ENCODE results near the gene USP21. TPM values are rescaled to one million over a fixed set of nuclear protein-coding genes. Genes with fewer than 3 reads are reported as not detected.

USP21 gene
- total RNA-seq, 1 donor from 2014 or later = 31.9 TPM

GRCh38 chr1:161206411-161207140, 47.3 kb downstream of the USP21 start:
- Histone ChIP-seq H3K27me3 (no peaks in the 10 kb centered on the region), H3K9me3 (no peaks in the 10 kb centered on the region), H3K27ac (peak overlapping the region; percentile 55 to 68), H3K36me3 (peaks cover 43 to 60% of the 10 kb centered on the region in 2 donors), H3K4me3 (no peak overlapping the region), H3K4me1 (peaks cover 5 to 11% of the 10 kb centered on the region in 2 donors)
- TF ChIP-seq, protein P1, sequence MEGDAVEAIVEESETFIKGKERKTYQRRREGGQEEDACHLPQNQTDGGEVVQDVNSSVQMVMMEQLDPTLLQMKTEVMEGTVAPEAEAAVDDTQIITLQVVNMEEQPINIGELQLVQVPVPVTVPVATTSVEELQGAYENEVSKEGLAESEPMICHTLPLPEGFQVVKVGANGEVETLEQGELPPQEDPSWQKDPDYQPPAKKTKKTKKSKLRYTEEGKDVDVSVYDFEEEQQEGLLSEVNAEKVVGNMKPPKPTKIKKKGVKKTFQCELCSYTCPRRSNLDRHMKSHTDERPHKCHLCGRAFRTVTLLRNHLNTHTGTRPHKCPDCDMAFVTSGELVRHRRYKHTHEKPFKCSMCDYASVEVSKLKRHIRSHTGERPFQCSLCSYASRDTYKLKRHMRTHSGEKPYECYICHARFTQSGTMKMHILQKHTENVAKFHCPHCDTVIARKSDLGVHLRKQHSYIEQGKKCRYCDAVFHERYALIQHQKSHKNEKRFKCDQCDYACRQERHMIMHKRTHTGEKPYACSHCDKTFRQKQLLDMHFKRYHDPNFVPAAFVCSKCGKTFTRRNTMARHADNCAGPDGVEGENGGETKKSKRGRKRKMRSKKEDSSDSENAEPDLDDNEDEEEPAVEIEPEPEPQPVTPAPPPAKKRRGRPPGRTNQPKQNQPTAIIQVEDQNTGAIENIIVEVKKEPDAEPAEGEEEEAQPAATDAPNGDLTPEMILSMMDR (IDR thresholded peaks at IDR 0.05) = no peak
- no peak for DNase-seq (ENCODE audit: low spot score in 2 of 2)
- intact Hi-C loops (cut with DNase I) = loop anchor here (10.0 kb wide), 2 partner anchors 162 to 538 kb away; partner anchors contain the start of genes DUSP12 and USF1

GRCh38 chr1:161207173-161207572, 47.9 kb downstream of the USP21 start:
- Histone ChIP-seq H3K4me1 (peaks cover 5 to 10% of the 10 kb centered on the region in 2 donors), H3K36me3 (peaks cover 48 to 66% of the 10 kb centered on the region in 2 donors), H3K9me3 (no peaks in the 10 kb centered on the region), H3K27me3 (no peaks in the 10 kb centered on the region), H3K4me3 (no peak overlapping the region), H3K27ac (peak overlapping the region; percentile 55 to 68)
- peak in 1 of 2 donors; percentile 77 for DNase-seq (ENCODE audit: low spot score in 2 of 2)
- TF ChIP-seq, protein P1 (IDR thresholded peaks at IDR 0.05) = no peak
- intact Hi-C loops (cut with DNase I) = loop anchor here (10.0 kb wide), 2 partner anchors 162 to 538 kb away; partner anchors contain the start of genes DUSP12 and USF1

- Histone ChIP-seq H3K4me3 (no peak overlapping the region), H3K36me3 (peaks cover 67 to 92% of the 10 kb centered on the region in 2 donors), H3K4me1 (no peaks in the 10 kb centered on the region), H3K27me3 (no peaks in the 10 kb centered on the region), H3K27ac (no peak overlapping the region), H3K9me3 (no peaks in the 10 kb centered on the region)
- TF ChIP-seq, protein P1 (IDR thresholded peaks at IDR 0.05) = peak; percentile 82 to 88 (median 84)
- peak in 1 of 2 donors; percentile 87 for DNase-seq (ENCODE audit: low spot score in 2 of 2)
- intact Hi-C loops (cut with DNase I) = loop anchor here (10.0 kb wide), 2 partner anchors 165 to 535 kb away; partner anchors contain the start of genes DUSP12 and USF1
These were observed 50.6 kb downstream of the USP21 start for GRCh38 chr1:161209790-161210409.

DNA sequence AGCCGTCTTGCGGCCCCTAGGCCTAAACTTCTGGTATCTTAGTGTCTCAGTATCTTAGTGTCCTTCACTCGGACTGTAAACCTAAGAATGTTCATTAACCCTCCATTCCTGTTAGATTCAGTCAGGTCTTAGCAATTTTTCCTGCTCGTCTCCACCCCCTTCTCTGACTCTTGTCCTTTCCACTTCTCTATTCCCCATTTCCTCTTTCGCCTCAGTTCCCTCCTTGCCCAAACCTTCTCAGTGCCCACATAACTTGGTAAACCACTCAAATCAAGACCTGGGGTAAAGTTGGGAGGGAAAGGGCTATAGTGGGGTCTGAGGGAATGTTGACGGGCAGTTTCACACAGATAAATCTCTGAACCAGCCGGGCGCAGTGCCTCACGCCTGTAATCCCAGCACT, 55.1 kb downstream of the USP21 start:
- Histone ChIP-seq H3K36me3 (peaks cover 45 to 58% of the 10 kb centered on the region in 2 donors), H3K27ac (peak overlapping the region in 1 of 2 donors; percentile 84), H3K4me1 (peaks cover 0 to 4% of the 10 kb centered on the region in 2 donors), H3K4me3 (no peak overlapping the region), H3K27me3 (no peaks in the 10 kb centered on the region), H3K9me3 (no peaks in the 10 kb centered on the region)
- TF ChIP-seq, protein P1 (IDR thresholded peaks at IDR 0.05) = no peak
- intact Hi-C loops (cut with DNase I) = no loop called here
- DNase-seq (ENCODE audit: low spot score in 2 of 2) = no peak

GRCh38 chr1:161215076-161215475, 55.8 kb downstream of the USP21 start, which contains the start of gene FCER1G:
TSS of gene FCER1G (plus strand) at chr1:161215295. CDS start at chr1:161215322, 27 bp downstream.
- intact Hi-C loops (cut with DNase I) = no loop called here

More at GRCh38 chr1:161215076-161215475, 55.8 kb downstream of the USP21 start, which contains the start of gene FCER1G:
- Histone ChIP-seq H3K9me3 (no peaks in the 10 kb centered on the region), H3K36me3 (peaks cover 38 to 51% of the 10 kb centered on the region in 2 donors), H3K27ac (peak within 1 kb of the TSS; percentile 78 to 84), H3K4me3 (peak within 1 kb of the TSS in 1 of 2 donors; percentile 39), H3K4me1 (peaks cover 0 to 4% of the 10 kb centered on the region in 2 donors), H3K27me3 (no peaks in the 10 kb centered on the region)
- TF ChIP-seq, protein P1 (IDR thresholded peaks at IDR 0.05) = no peak
- peak in 1 of 2 donors; percentile 79 for DNase-seq (ENCODE audit: low spot score in 2 of 2)

Other genes with a start within 250 kb of the USP21 start
- not detected for gene ITLN2, start 204.7 kb upstream of the USP21 start, total RNA-seq
- 19.9 TPM for gene F11R, start 138.3 kb upstream of the USP21 start, total RNA-seq
- gene TSTD1, start 120.5 kb upstream of the USP21 start, total RNA-seq = not detected
- gene USF1, start 113.5 kb upstream of the USP21 start, total RNA-seq = 68.5 TPM
- gene ARHGAP30, start 89.6 kb upstream of the USP21 start, total RNA-seq = 14.7 TPM
- gene NECTIN4, start 69.9 kb upstream of the USP21 start, total RNA-seq = not detected
- 0.32 TPM for gene KLHDC9, start 61.1 kb upstream of the USP21 start, total RNA-seq
- gene PFDN2, start 41.5 kb upstream of the USP21 start, total RNA-seq = 16.3 TPM
- 44.9 TPM for gene NIT1, start 41.4 kb upstream of the USP21 start, total RNA-seq
- 27.8 TPM for gene DEDD, start 26.8 kb upstream of the USP21 start, total RNA-seq
- 3.3 TPM for gene UFC1, start 5.5 kb upstream of the USP21 start, total RNA-seq
- gene PPOX, start 6.9 kb downstream of the USP21 start, total RNA-seq = 4.8 TPM
- gene B4GALT3, start 18.0 kb downstream of the USP21 start, total RNA-seq = 26.9 TPM
- 109 TPM for gene ADAMTS4, start 39.6 kb downstream of the USP21 start, total RNA-seq
- gene NDUFS2, start 42.9 kb downstream of the USP21 start, total RNA-seq = 107 TPM
- 69.9 TPM for gene FCER1G, start 55.8 kb downstream of the USP21 start, total RNA-seq
- 161 TPM for gene APOA2, start 64.1 kb downstream of the USP21 start, total RNA-seq
- gene TOMM40L, start 66.6 kb downstream of the USP21 start, total RNA-seq = 26.6 TPM
- gene NR1I3, start 78.7 kb downstream of the USP21 start, total RNA-seq = 0.21 TPM
- not detected for gene PCP4L1, start 99.2 kb downstream of the USP21 start, total RNA-seq
- 2.4 TPM for gene MPZ, start 150.5 kb downstream of the USP21 start, total RNA-seq
- gene SDHC, start 154.9 kb downstream of the USP21 start, total RNA-seq = 23.2 TPM
- gene CFAP126, start 208.4 kb downstream of the USP21 start, total RNA-seq = not detected

Measured in ascending aorta (tissue), 2 donors.